Cardiac muscle cell (in vitro differentiated cells and primary cell): Measurements from ENCODE around the gene FOXM1. TPM values are rescaled to one million over a fixed set of nuclear protein-coding genes. Genes with fewer than 3 reads are reported as not detected.

Experiments
- DNase-seq, 2 donors: peaks; one replicate each; pipeline versions ENCODE4 v3.0.0 to v3.0.0-alpha.2; 2010 to 2017; ENCODE audit warnings: low read depth in 1 of 2, low spot score in 1 of 2
- H3K27ac ChIP-seq: fragments of 200-600 bp; sonication (generic); 2 replicates; pipeline ENCODE4 v1.5.1; 2016
- H3K27me3 ChIP-seq: fragments of 200-600 bp; sonication (generic); 2 replicates; pipeline ENCODE4 v1.6.0; 2016; ENCODE audit warnings: control low read depth
- H3K36me3 ChIP-seq: fragments of 200-600 bp; sonication (generic); 2 replicates; pipeline ENCODE4 v1.5.1; 2016; ENCODE audit warnings: control low read depth
- H3K4me1 ChIP-seq: fragments of 200-600 bp; sonication (generic); 2 replicates; pipeline ENCODE4 v1.8.1; 2017; ENCODE audit warnings: low read depth, mild to moderate bottlenecking, mixed run types
- H3K4me3 ChIP-seq: fragments of 200-600 bp; sonication (generic); 2 replicates; pipeline ENCODE4 v1.5.1; 2016; ENCODE audit warnings: mild to moderate bottlenecking
- H3K9me3 ChIP-seq: fragments of 200-600 bp; sonication (generic); 2 replicates; pipeline ENCODE4 v1.5.1; 2017; ENCODE audit warnings: low read depth, mild to moderate bottlenecking, control low read depth
- polyA plus RNA-seq: library from polyadenylated mRNA; unstranded; fragments of >200 nt; fragmentation: Nextera tagmentation; extraction: Ambion mirVana; gene quantifications from 2 replicates; pipeline ENCODE4 v1.2.1, GENCODE V29; 2016
- total RNA-seq: library from RNA; depleted of rRNA; stranded (reverse); fragments of >200 nt; gene quantifications from 2 replicates; pipeline ENCODE4 v1.2.3, GENCODE V29; 2016
- TF ChIP-seq, protein P1 (sequence below): IDR thresholded peaks from 2 replicates; pipeline ENCODE4 v1.5.1; 2012; ENCODE audit warnings: low read depth, mild to moderate bottlenecking, low read length

The FOXM1 gene
- total and polyA plus RNA-seq, 2 experiments from 2014 or later = 11.5 to 36.1 TPM

DNA sequence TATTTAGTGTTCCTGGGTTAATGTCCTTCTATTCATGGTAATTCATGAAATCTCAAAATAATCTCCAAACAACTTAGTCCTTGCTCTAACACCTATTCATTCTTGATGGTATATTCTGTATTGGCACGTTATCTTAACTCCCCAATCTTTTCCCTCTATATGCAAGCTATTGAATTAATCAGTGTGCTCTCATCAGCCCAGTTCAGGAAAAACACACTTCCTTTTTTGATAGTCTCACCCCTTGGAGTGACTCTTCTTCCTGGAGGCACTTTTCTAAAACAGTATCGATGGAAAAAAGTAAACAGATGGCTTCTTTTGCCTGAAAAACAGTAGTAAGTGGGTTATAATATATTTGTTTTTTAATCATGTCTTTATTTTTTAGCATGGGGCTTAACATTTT is 42.3 kb upstream of the FOXM1 start:
- no peaks in the 10 kb centered on the region for H3K4me1 ChIP-seq
- TF ChIP-seq, protein P1, sequence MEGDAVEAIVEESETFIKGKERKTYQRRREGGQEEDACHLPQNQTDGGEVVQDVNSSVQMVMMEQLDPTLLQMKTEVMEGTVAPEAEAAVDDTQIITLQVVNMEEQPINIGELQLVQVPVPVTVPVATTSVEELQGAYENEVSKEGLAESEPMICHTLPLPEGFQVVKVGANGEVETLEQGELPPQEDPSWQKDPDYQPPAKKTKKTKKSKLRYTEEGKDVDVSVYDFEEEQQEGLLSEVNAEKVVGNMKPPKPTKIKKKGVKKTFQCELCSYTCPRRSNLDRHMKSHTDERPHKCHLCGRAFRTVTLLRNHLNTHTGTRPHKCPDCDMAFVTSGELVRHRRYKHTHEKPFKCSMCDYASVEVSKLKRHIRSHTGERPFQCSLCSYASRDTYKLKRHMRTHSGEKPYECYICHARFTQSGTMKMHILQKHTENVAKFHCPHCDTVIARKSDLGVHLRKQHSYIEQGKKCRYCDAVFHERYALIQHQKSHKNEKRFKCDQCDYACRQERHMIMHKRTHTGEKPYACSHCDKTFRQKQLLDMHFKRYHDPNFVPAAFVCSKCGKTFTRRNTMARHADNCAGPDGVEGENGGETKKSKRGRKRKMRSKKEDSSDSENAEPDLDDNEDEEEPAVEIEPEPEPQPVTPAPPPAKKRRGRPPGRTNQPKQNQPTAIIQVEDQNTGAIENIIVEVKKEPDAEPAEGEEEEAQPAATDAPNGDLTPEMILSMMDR = no peak

GRCh38 chr12:2912216-2912575 is 35.2 kb upstream of the FOXM1 start:
- Histone ChIP-seq H3K27ac (no peak overlapping the region), H3K9me3 (no peaks in the 10 kb centered on the region)
- DNase-seq = no peak

More for the DNA sequence above, 42.3 kb upstream of the FOXM1 start:
- no peak overlapping the region for H3K4me3 ChIP-seq
- H3K9me3 ChIP-seq = no peaks in the 10 kb centered on the region
- peaks cover 8% of the 10 kb centered on the region for H3K36me3 ChIP-seq
- DNase-seq = no peak
- H3K27ac ChIP-seq = no peak overlapping the region
- H3K27me3 ChIP-seq = no peaks in the 10 kb centered on the region

GRCh38 chr12:2904260-2904659 is 27.3 kb upstream of the FOXM1 start:
- H3K27ac ChIP-seq = no peak overlapping the region
- TF ChIP-seq, protein P1 = no peak

More at GRCh38 chr12:2912216-2912575, 35.2 kb upstream of the FOXM1 start:
- Histone ChIP-seq H3K4me3 (no peak overlapping the region), H3K27me3 (no peaks in the 10 kb centered on the region), H3K36me3 (no peaks in the 10 kb centered on the region), H3K4me1 (no peaks in the 10 kb centered on the region)
- TF ChIP-seq, protein P1 = no peak

GRCh38 chr12:2902272-2902880 is 25.4 kb upstream of the FOXM1 start:
- Histone ChIP-seq H3K36me3 (no peaks in the 10 kb centered on the region), H3K27ac (peak overlapping the region; percentile 35), H3K27me3 (no peaks in the 10 kb centered on the region), H3K4me3 (no peak overlapping the region), H3K9me3 (no peaks in the 10 kb centered on the region), H3K4me1 (peaks cover 9% of the 10 kb centered on the region)
- TF ChIP-seq, protein P1 = no peak
- DNase-seq = peak; percentile 58 to 84

More at GRCh38 chr12:2904260-2904659, 27.3 kb upstream of the FOXM1 start:
- H3K9me3 ChIP-seq = no peaks in the 10 kb centered on the region
- no peaks in the 10 kb centered on the region for H3K36me3 ChIP-seq
- H3K27me3 ChIP-seq = no peaks in the 10 kb centered on the region
- no peak overlapping the region for H3K4me3 ChIP-seq
- H3K4me1 ChIP-seq = peaks cover 9% of the 10 kb centered on the region
- DNase-seq = no peak

- peaks cover 9% of the 10 kb centered on the region for H3K4me1 ChIP-seq
- DNase-seq = no peak
- H3K4me3 ChIP-seq = no peak overlapping the region
- TF ChIP-seq, protein P1 = no peak
- no peak overlapping the region for H3K27ac ChIP-seq
- H3K36me3 ChIP-seq = no peaks in the 10 kb centered on the region
- no peaks in the 10 kb centered on the region for H3K27me3 ChIP-seq
- no peaks in the 10 kb centered on the region for H3K9me3 ChIP-seq
Measured at GRCh38 chr12:2900642-2901041, 23.7 kb upstream of the FOXM1 start.
